ENCODE measurements around the gene EPS8L2. TPM values are rescaled to one million over a fixed set of nuclear protein-coding genes. Genes with fewer than 3 reads are reported as not detected.

EPS8L2 gene
- 4.9 and 10.6 TPM in 2 replicates for total RNA-seq (2014; rRNA removed; shearing (Covaris generic))

DNA sequence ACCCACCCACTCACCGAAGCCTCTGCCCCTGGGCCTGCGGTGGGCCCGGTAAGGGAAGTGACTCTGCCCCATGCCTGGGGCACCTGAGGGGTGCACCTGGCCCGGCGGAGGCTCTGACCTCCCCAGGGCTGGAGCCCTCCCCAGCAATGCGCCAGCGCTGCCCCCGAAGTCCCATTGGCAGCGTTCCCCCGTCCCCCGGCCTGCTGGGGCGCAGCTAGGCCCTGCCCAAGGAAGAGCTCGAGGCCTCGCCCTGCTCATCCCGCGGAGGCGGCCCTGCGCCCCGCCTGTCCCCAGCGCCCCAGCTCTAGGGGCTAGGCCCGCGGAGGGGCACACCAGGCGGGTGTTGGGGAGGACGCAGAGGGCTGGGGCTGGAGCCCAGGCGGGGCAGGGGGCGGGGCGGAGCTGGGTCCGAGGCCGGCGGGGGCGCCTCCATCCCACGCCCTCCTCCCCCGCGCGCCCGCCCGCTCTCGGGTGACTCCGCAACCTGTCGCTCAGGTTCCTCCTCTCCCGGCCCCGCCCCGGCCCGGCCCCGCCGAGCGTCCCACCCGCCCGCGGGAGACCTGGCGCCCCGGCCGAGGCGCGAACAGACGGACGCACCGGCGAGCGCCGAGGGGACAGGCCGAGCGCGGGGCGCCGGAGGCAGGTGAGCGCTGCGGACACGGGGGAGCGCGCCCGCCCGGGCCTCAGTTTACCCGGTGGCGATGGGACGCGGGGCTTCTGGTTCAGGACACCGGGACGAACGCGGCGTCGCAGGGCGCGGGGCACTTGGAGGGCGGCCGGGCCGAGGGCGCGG, at the start of gene EPS8L2:
Gene EPS8L2, plus strand, starts transcription at position 586 of the 793 bp plus-strand sequence. CDS start 3,177 bp downstream, outside the sequence.
- no peak for DNase-seq (ENCODE audit: low read depth)

DNA sequence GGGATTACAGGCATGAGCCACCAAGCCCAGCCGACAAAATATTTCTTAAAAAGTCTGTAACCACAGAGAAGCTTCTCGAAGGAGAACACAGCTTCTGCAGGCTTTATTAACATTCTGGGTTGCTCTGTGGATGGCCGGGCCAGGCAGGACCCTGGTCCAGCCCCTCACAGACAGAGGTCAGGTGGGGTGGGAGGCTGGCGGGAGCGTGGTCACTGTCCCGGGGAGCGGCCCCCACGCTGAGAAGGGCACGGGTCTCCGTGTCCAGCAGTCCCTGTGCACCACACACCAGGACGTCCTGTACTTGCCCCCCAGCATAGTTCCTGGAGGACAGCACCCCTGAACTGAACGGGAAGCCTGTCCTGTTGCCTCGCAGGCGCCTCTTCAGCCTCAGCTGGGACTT, 49.6 kb upstream of the EPS8L2 start:
- no peak for DNase-seq (ENCODE audit: low read depth)

DNA sequence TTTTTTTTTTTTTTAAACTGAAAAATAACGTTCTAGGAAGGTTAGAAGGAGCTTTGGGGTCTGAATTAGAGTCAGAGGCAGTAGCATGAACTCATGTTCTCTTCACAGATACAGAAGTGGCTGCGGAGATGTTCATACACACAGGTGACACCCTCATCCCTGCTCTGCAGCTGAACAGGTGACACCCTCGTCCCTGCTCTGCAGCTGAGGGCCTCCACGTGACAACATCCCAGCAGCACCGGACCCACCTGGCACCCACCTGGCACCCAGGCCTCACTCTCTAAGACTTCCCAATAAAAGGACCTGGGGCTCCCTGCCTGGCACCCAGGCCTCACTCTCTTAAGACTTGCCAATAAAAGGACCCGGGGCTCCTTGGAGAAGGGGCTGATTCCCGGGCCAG, 49.2 kb upstream of the EPS8L2 start:
- DNase-seq (ENCODE audit: low read depth): no peak

DNA sequence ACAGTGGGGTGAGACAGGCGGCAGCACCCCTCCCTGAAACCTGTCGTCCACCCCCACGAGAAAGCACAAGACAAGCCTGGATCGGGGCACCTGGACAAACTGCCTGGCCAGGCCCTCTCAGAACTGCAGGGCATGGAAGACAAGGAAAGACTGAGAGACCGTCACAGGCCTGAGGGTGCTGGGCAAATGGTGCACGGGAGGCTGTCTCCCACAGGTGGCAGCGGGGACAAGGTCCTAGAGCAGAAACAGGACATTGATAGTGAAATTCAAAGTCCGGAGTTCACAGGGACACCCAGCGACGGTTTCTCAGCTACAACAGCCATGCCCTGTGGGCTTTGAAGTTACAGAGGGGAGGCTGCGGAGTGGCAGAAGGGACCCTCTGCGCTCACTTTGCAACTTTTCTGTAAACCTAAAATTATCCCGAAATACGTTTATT, 48.3 kb upstream of the EPS8L2 start:
- no peak for DNase-seq (ENCODE audit: low read depth)

DNA sequence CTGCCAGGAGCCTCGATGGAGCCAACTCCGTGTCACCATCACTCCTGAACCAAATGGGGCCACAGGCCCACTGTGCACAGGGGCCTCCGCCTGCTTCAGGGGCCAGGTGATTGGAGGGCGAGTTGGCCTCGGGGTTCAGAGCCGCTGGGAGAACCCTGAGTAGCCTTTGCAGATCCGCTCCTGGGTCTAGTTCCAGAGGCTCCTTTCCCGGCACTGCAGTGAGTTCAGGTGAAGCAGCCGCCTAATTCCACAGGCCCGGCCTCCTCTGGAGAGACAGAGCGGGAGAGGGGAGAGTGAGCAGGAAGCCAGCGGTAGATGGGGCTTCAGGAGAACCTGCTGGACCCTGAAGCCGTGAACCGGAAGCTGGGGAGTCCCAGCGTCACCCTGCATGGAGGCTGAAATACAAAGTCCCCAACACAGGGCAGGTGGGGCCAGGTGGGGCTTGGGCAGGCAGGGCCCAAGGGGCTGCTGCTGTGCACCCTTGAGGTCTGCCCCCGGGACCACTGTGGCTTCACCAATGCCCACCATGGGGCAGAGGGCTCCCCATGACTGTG, 46.4 kb upstream of the EPS8L2 start:
- no peak for DNase-seq (ENCODE audit: low read depth)

DNA sequence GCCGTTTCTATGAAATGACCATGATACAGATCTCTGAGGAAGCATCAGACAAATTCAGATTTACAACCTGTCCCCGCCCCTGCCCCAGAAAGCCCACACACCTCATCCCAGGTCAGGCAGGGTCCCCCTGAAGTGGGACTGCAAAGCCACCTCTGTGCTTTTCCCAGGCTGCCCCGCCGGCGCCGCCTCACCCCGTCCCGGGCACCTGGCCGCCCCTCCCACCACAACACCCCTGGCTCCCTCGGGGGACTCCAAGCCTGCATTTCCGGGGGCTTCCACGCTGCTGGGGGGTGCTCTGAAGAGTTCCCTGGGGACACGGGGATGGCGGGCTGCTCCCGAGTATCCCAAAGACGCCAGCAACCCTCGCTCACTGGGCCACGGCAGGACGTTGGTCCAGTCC, 45.8 kb upstream of the EPS8L2 start:
- no peak for DNase-seq (ENCODE audit: low read depth)

DNA sequence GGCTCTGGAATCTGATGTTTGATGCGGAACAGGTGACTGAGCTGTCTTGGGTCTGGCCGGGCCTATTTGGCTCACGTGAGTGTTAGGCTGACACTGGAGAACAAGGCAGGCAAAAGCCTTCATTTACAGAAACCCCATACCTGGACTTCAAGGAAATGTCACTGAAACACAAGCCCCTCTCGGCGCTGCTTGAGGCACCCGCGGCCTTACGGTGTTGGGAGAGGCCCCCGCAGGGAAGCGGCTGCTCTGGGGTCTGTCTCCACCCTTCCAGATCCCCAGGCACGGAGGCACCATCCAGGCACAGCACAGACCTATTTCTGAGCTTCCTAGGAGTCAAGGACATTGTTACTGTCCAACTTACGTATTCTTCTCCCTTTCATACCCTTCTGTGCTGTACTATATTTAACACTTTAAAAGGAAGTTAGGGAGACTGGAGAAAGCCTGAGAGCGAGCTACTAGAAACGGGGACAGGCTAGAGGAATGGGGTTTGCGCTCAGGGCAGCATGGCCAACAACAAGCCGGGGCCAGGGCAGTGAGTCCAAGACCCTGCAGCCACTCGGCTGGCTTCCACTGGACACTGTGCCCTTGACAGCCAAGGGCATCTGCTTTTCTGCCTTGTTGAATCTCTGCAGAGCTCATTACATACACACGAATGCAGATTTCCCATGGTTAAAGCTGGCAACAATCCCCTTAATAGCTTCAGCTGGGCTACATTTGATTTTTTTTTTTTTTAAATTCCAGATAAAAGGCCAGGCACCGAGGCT, 45.2 kb upstream of the EPS8L2 start:
- DNase-seq (ENCODE audit: low read depth): no peak

DNA sequence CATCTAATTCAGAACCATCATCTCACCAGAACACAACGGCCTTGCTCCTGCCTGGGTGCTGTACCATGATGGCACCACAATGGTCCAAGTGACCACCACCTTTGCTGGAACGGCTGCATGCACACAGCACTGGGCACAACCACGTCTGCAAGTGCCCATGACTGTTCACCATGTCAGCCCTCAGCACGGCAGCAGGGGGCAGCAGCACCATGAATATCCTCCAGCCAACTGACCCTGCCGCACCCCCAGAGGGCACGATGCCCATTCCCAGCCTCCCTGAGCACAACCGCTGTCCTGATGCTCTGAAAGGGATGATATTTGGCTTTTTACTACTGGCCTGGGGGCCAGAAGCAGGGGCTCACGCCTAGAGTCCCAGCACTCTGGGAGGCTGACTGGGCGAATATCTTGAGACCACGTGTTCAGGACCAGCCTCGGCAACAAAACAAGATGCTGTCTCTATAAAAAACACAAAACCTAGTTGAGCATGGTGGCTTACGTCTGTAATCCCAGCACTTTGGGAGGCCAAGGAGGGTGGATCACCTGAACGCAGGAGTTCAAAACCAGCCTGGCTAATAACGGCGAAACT, 43.2 kb upstream of the EPS8L2 start:
- DNase-seq (ENCODE audit: low read depth): peak; percentile 45

DNA sequence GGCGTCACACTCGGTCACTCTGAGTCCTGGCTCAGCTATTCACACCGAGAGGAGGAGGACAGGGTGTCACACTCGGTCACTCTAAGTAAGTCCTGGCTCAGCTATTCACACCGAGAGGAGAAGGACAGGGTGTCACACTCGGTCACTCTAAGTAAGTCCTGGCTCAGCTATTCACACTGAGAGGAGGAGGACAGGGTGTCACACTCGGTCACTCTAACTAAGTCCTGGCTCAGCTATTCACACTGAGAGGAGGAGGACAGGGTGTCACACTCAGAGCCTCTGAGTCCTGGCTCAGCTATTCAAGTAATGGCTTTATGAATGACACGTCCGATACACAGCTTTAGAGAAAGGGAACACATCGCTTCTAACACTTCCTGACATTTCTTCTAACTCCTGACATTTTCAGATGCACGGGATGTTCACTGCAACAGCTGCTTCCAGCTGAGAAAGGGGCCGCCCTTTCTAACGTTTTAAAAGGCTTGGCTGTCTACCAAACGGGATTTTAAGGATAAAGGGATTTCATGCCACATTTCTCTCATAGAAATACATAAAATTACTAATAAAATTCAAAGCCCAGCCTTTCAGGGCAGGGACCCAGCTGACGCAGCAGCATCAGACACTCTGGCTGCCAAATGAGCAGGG, 40.8 kb upstream of the EPS8L2 start:
- DNase-seq (ENCODE audit: low read depth): no peak

DNA sequence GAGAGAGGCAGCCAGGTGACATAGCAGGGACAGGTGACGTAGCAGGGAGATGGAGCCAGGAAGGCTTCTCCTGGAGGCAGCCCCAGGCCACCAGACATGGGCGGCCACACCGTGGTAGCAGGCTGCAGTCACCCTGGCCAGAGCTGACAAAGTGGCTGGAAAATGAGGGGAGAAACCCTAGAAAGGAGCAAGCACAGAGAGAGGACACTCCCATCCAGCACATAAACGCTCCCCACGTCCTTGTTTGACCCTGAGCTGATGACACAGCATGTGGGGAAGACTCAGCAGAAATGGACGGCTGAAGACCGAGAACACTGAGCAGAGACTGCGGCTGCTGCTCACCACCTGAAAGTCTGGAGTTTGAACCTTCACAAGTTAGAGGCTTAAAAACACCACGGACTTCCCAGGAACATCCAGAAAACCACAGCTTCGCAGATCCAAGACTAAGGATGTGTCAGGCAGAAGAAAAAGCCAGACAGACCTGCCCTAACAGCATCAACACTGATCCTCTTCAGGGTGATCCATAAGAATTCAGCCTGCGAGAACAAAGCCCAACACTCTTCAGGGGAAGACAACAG, 40.2 kb upstream of the EPS8L2 start:
- no peak for DNase-seq (ENCODE audit: low read depth)

DNA sequence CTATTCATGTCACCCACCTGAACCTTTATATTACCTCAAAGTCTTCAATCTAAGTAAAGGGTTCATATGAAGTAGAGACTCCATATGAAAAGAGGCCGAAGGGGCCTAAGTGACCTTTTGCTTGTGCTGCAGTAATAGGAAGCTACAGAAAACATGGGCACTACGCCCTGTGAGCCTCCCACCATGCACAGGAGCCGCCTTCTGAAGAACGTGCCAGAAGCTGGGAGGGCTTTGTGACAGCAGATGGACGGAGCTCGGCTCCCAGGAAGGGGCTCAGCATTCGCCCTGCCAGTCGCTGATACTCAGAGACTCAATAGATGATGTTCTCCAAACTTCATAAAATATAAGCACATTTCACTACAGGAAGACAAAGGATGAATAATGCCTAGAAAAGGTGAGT, 32.2 kb upstream of the EPS8L2 start:
- DNase-seq (ENCODE audit: low read depth): no peak

DNA sequence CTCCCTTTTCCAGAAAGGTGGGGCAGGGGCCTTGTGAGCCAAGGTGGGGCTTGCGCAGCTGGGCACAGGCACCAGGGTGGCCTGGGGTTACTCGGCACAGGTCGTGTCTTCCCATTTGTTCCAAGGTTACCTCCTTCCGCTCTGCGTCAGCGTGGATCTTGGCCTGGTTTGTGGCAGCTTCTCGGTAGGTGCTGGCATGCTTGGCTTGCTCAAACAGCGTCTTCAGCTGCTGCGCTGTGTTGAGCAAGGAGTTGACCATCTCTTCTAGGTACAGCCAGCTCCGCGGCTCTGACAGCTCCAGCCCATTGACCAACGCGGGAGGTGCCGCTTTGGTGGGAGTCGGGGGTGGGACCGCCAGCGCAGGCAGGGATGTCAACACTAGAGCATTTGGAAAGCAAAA, 31.6 kb upstream of the EPS8L2 start:
- no peak for DNase-seq (ENCODE audit: low read depth)

DNA sequence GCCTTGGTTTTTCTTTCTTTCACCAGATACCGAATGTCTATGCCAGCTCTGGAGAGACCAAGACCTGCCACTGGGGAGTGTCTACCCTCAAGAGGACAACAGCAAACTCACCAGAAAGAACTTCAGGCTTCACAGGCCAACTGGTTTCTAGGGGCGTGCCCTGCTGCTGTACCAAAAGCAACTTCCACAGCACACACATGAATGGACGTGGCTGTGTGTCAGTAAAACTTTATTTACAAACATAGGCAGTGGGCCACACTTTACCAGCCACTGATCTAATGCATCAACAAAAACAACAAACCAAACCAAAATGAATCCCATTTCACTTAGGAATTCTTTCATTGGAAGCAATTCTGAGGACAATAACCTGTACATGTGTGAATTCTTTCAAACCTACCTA, 27.7 kb upstream of the EPS8L2 start:
- DNase-seq (ENCODE audit: low read depth): no peak

DNA sequence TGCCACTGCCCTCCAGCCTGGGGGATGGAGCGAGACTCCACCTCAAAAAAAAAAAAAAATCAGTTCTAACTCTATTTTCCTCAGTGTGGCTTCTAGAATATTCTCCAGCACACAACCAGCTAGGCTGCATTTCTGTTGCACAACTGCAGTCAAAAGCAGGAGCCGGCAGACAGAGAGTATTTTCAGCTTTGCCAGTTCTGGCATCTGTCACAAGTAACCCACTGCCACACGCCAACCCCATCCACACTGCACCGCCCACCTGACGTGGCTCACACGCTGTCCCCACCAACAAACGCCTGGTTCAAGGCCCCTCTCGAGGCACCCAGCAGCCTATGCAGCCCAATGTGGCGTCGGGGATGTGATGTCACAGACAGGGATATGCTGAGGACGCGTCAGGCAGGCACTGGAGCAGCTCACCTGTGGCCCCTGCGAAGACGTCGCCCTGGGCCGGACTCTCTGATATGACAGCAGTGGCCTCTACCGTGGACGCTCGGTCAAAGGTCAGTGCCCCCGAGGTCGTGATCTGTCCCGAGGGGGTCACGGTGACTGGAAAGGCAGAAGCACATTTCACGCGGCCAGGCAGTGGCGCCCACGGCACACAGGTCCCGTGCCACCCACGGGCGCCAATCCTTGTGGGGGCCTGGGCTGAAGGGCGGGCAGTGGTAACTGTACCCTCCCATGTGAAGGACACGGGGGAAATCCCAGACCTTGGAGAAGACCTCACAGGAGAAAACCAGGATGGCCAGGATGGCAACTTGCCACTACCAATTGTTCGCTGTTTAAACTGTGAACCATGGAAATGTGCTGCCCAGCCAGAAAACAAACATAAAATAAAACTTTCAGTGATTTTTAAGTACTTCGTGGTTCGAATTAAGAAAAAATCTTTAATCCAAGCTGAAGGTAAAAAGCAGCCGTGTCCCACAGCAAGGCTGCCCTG, 26.5 kb upstream of the EPS8L2 start:
- DNase-seq (ENCODE audit: low read depth): no peak

DNA sequence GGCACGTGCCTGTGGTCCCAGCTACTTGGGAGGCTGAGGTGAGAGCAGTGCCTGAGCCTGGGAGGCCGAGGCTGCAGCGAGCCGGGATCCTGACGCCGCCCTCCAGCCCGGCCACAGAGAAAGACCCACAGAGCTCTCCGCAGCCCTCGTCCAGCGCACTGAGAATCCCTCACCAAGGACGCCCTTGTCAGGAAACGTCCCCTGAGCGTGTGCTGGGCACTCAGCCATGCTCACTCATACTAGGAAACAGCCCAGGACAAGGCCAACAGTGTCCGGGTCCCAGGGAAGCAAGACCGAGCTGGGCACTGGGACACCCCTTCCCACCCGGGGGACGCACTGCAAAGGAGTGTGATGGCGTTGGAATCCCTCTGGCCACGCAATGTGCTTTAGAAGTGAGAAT, 25.6 kb upstream of the EPS8L2 start:
- DNase-seq (ENCODE audit: low read depth): no peak

DNA sequence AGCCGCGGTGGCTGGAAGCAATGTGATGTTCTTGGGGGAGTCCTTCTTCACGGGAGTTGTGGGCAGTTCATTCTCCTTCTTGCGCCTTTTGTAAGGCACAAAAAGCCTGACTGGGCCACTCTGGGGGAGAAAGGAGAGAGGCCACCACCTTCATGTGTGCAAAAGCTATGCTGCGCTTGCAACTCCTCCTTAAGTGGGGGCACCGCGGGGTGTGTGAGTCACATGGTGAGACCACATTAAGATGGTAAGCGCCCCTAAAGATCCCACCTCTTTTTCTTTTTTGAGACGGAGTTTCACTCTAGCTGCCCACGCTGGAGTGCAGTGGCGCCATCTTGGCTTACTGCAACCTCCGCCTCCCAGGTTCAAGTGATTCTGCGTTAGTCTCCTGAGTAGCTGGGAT, 25.1 kb upstream of the EPS8L2 start:
- no peak for DNase-seq (ENCODE audit: low read depth)

DNA sequence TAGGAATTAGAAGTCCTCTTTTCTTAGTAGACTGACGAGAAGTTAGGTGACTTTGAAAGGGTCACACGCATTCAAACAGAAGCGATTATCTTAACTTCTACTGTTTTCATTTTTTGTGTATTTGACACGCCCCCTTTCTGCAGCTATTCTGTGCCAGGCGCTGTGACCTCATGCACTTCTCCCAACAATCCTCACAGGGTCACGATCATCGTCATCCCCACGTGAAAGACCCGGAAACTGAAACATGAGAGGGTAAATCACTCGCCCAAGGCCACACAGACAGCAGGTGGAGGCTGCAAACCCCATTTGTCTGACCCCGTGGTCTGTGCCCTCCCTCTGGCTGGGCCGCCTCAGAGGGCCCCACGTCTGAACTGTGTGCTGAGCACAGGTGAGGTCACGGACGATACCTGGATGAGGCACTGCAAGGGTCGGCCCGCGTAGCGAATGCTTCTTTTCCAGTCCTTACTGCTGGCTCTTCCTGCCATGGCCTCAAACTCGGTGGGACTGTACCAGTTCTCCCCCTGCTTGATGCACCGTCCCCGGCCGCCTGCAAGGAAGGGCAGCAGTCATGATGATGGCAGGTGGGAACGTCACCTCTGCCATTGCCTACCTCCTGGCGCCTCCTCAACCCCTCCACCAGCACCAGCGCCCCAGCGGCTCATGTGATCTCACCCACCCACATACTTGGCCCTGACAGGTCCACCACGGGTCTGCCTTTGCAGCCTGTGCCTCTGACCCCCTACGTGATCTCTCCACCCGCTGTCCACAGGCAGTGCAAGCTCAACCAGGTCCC, 19.4 kb upstream of the EPS8L2 start:
- no peak for DNase-seq (ENCODE audit: low read depth)

DNA sequence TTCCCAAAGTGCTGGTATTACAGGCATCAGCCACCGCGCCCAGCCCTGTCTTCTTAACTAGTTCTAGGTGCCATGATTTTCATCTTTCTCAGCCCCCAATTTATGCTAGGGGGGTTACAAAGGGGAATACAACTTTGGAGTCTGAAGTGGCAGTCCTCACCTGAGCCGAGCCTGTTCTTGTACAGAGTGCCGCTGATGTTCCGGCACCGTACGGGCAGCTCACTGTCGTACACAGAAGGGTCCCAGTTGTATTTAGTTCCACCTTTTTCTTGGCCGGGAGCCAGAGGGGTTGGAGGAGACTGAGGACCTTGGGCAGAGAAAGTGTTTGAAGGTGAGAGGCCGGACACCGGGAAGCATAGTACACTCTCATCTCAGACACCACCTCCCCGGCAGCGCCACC, 18.3 kb upstream of the EPS8L2 start:
- no peak for DNase-seq (ENCODE audit: low read depth)

DNA sequence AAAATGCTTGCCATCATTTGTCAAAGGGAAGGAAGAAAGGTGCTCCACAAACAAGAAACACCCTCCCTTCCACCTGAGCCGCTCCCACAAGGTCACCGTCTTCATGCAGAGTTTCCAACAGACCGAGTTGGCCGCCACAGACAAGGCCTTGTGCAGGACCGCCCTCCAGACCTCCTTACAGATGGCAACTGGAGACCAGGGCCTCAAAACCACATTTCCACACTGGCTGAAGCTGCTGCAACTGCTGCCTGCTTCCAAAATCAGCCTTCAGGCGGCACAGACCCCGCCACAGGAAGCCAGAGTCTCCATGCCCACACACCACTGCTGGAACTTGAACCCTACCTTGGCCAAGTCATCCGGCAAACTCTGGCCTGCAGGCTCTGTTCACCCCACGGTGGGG, 17.4 kb upstream of the EPS8L2 start:
- DNase-seq (ENCODE audit: low read depth): no peak

DNA sequence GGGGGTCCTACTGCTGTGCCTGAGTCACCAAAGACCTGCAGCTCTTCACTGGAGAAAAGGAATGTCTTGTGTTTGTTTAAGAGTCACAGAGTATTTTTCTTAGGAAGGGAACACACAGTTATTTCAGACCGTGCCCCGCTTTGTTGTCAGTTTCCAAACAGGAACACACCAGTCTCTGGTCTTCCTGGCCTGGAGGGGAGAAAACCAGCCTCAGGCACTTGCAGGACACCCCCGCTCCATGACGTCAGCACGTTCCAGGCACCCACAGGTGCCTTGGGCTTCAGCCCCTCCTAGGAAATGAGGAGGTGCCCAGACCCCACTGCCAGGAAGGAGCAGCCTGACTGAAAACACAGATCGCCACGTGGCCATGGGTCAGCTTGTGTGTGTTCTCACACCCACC, 16.4 kb upstream of the EPS8L2 start:
- no peak for DNase-seq (ENCODE audit: low read depth)
